ENCODE results near the gene PALM2AKAP2.

DNA sequence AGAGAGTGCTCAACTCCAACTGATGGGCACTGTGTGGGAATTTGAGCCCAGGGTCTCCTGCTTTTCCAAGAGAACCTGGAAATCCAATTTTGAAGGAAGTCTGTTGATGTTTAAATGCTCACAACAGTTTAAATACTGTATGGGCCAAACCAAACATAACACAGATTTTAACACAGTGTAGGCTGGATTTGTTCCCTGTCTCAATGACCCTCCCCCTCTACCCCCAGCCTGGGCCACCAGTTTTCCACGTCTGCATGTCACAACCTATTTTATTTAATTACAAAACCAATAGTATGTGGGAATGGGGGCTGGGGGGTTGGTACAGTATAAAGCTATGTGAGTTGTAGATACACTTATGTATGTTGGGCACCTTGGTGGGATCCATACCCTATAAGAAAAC is 11.7 kb downstream of the PALM2AKAP2 start:
- TF ChIP-seq, protein P1, sequence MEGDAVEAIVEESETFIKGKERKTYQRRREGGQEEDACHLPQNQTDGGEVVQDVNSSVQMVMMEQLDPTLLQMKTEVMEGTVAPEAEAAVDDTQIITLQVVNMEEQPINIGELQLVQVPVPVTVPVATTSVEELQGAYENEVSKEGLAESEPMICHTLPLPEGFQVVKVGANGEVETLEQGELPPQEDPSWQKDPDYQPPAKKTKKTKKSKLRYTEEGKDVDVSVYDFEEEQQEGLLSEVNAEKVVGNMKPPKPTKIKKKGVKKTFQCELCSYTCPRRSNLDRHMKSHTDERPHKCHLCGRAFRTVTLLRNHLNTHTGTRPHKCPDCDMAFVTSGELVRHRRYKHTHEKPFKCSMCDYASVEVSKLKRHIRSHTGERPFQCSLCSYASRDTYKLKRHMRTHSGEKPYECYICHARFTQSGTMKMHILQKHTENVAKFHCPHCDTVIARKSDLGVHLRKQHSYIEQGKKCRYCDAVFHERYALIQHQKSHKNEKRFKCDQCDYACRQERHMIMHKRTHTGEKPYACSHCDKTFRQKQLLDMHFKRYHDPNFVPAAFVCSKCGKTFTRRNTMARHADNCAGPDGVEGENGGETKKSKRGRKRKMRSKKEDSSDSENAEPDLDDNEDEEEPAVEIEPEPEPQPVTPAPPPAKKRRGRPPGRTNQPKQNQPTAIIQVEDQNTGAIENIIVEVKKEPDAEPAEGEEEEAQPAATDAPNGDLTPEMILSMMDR (IDR thresholded peaks at IDR 0.05): no peak
- TF ChIP-seq POLR2A (IDR thresholded peaks at IDR 0.05): no peak

Measured in heart left ventricle (tissue), 13 donors.